ENCODE results near the gene ALDH7A1. TPM values are rescaled to one million over a fixed set of nuclear protein-coding genes. Genes with fewer than 3 reads are reported as not detected.
A peak's percentile ranks its signal among the peaks of the same experiment; 100 is the strongest.
"Not testable (repeated sequence)": the region's sequence is repeated elsewhere in the genome, so short reads cannot be mapped to it uniquely, and the experiment has no call there.

The ALDH7A1 gene
- total and polyA plus RNA-seq, 7 experiments from 2014 or later, result 0.51 to 9.9 (median 3.0) TPM

DNA sequence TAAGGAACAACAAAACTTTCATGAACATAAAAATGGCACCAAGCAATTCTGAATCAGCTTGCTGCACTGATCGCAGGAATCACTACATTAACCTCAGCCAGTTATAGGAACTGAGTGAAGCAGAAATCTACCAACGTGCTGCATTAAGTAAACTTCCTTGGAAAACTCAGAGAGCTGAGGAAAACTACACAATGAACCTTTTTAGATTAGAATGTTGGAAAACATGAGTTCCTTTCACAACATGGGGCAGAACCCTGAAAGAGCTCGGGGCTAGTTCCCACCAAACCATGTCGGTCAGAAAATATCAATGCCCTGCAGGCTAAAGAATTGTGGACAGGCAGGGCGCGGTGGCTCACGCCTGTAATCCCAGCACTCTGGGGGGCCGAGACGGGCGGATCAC lies 19.4 kb downstream of the ALDH7A1 start:
- Histone ChIP-seq H3K4me1 (ENCODE audit: control insufficient read depth in 2 of 2, insufficient read depth in 2 of 2, low read length in 2 of 2) (no peaks in the 10 kb centered on the region), H3K36me3 (ENCODE audit: control insufficient read depth in 2 of 3, insufficient read depth in 3 of 3, low read length in 3 of 3) (no peaks in the 10 kb centered on the region), H3K27ac (ENCODE audit: low read depth, low read length) (no peak overlapping the region), H3K27me3 (ENCODE audit: control insufficient read depth in 2 of 2, insufficient read depth in 2 of 2, low read length in 2 of 2) (no peaks in the 10 kb centered on the region), H3K9me3 (ENCODE audit: control insufficient read depth in 2 of 3, low read length in 3 of 3) (no peaks in the 10 kb centered on the region), H3K4me3 (ENCODE audit: low read length) (no peak overlapping the region)
- Mint-ChIP-seq H3K4me1 (no peaks in the 10 kb centered on the region), H3K27ac (no peak overlapping the region), H3K9me3 (no peaks in the 10 kb centered on the region), H3K36me3 (peaks cover 0 to 4% (median 0%) of the 10 kb centered on the region in 5 donors), H3K27me3 (no peaks in the 10 kb centered on the region), H3K4me3 (no peak overlapping the region)
- ATAC-seq (no peak), DNase-seq (no peak)
- intact Hi-C loops (cut with micrococcal nuclease), result no loop called here
- ChIA-PET POLR2A (no interaction called here), CTCF (no interaction called here)

DNA sequence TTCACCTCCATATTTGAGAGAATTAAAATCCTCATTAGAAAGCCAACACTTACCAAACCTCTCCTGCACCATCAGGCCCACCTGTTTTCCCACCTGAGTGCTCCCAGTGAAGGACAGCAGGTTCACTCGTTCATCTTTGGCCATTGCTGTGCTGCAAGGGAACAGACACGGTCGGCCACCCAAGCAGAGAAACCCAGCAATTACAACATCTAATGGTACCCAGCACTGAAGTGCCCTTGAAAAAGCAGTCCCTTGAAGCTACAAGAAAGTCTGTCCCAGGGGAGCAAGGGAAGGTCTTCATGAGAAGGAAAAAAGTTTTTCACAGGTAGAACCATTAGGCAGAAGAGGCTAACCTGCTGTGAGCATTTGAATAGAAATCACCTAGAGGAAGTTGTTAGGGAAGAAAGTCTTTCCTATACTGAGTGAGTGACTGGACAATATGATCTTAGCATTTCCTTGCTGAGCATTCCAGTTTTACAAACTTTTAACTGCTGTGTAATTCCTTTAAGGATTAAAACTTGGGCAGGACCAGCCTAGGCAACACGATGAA lies 26.7 kb downstream of the ALDH7A1 start:
- H3K27ac ChIP-seq (ENCODE audit: low read depth, low read length), result no peak overlapping the region
- no peaks in the 10 kb centered on the region for H3K36me3 ChIP-seq (ENCODE audit: control insufficient read depth in 2 of 3, insufficient read depth in 3 of 3, low read length in 3 of 3)
- CTCF ChIA-PET, result no interaction called here
- no peaks in the 10 kb centered on the region for H3K27me3 ChIP-seq (ENCODE audit: control insufficient read depth in 2 of 2, insufficient read depth in 2 of 2, low read length in 2 of 2)
- H3K9me3 ChIP-seq (ENCODE audit: control insufficient read depth in 2 of 3, low read length in 3 of 3), result no peaks in the 10 kb centered on the region
- H3K4me1 ChIP-seq (ENCODE audit: control insufficient read depth in 2 of 2, insufficient read depth in 2 of 2, low read length in 2 of 2), result no peaks in the 10 kb centered on the region
- Mint-ChIP-seq H3K36me3 (peaks cover 0 to 9% (median 0%) of the 10 kb centered on the region in 5 donors), H3K27ac (no peak overlapping the region), H3K4me3 (no peak overlapping the region), H3K27me3 (no peaks in the 10 kb centered on the region), H3K9me3 (no peaks in the 10 kb centered on the region), H3K4me1 (peaks cover 0 to 2% (median 0%) of the 10 kb centered on the region in 7 donors)
- ATAC-seq (no peak), DNase-seq (no peak)
- POLR2A ChIA-PET, result no interaction called here
- no peak overlapping the region for H3K4me3 ChIP-seq (ENCODE audit: low read length)
- intact Hi-C loops (cut with micrococcal nuclease), result no loop called here

DNA sequence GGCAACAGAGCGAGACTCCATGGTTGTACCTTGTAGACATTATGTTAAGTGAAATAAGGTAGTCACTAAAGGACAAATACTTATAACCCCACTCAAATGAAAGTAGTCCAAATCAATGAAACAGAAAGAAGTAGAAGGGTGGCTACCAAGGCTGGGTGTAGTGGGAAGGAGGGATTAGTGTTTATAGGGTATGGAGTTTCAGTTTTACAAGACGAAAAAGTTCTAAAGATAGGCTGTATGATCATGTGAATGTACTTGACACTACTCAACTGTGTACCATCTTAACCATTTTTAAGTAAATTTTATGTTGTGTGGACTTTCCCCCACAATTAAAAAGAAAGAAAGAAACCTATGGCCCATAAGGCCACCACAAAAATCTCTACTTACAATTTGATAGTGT lies 32.2 kb downstream of the ALDH7A1 start:
- Mint-ChIP-seq H3K36me3 (no peaks in the 10 kb centered on the region), H3K4me1 (peaks cover 0 to 2% (median 0%) of the 10 kb centered on the region in 7 donors), H3K27ac (no peak overlapping the region), H3K27me3 (no peaks in the 10 kb centered on the region), H3K4me3 (no peak overlapping the region), H3K9me3 (no peaks in the 10 kb centered on the region)
- CTCF ChIA-PET, result no interaction called here
- ATAC-seq (no peak), DNase-seq (no peak)
- no peaks in the 10 kb centered on the region for H3K27me3 ChIP-seq (ENCODE audit: control insufficient read depth in 2 of 2, insufficient read depth in 2 of 2, low read length in 2 of 2)
- no peaks in the 10 kb centered on the region for H3K9me3 ChIP-seq (ENCODE audit: control insufficient read depth in 2 of 3, low read length in 3 of 3)
- intact Hi-C loops (cut with micrococcal nuclease), result no loop called here
- no peaks in the 10 kb centered on the region for H3K4me1 ChIP-seq (ENCODE audit: control insufficient read depth in 2 of 2, insufficient read depth in 2 of 2, low read length in 2 of 2)
- no peak overlapping the region for H3K4me3 ChIP-seq (ENCODE audit: low read length)
- H3K27ac ChIP-seq (ENCODE audit: low read depth, low read length), result no peak overlapping the region
- no peaks in the 10 kb centered on the region for H3K36me3 ChIP-seq (ENCODE audit: control insufficient read depth in 2 of 3, insufficient read depth in 3 of 3, low read length in 3 of 3)
- POLR2A ChIA-PET, result no interaction called here

DNA sequence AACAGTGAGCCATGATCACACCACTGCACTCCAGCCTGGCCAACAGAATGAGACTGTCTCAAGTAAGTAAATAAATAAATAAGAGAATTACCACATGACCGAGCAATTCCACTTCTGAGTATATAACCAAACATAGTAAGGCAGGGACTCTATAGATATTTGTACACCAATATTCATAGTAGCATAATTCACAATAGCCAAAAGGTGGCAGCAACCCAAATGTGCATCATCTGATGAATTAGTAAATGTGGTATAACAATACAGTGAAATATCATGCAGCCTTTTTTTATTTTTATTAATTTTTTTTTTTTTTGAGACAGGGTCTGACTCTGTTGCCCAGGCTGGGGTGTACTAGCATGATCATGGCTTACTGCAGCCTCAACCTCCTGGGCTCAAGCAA lies 33.1 kb downstream of the ALDH7A1 start:
- ChIA-PET CTCF (interaction anchor here (0.6 kb wide), 1 partner anchor 18 kb away, joined by 3 read pairs; no protein-coding TSS in a partner anchor), POLR2A (no interaction called here)
- Histone ChIP-seq H3K4me3 (ENCODE audit: low read length) (no peak overlapping the region), H3K27me3 (ENCODE audit: control insufficient read depth in 2 of 2, insufficient read depth in 2 of 2, low read length in 2 of 2) (no peaks in the 10 kb centered on the region), H3K36me3 (ENCODE audit: control insufficient read depth in 2 of 3, insufficient read depth in 3 of 3, low read length in 3 of 3) (no peaks in the 10 kb centered on the region), H3K9me3 (ENCODE audit: control insufficient read depth in 2 of 3, low read length in 3 of 3) (no peaks in the 10 kb centered on the region), H3K4me1 (ENCODE audit: control insufficient read depth in 2 of 2, insufficient read depth in 2 of 2, low read length in 2 of 2) (no peaks in the 10 kb centered on the region), H3K27ac (ENCODE audit: low read depth, low read length) (no peak overlapping the region)
- no peak overlapping the region for H3K27ac Mint-ChIP-seq
- H3K4me3 Mint-ChIP-seq, result no peak overlapping the region
- intact Hi-C loops (cut with micrococcal nuclease), result no loop called here
- DNase-seq (no peak), ATAC-seq (no peak)
- H3K36me3 Mint-ChIP-seq, result no peaks in the 10 kb centered on the region
- no peaks in the 10 kb centered on the region for H3K27me3 Mint-ChIP-seq
- no peaks in the 10 kb centered on the region for H3K9me3 Mint-ChIP-seq
- H3K4me1 Mint-ChIP-seq, result peaks cover 0 to 2% (median 0%) of the 10 kb centered on the region in 7 donors

DNA sequence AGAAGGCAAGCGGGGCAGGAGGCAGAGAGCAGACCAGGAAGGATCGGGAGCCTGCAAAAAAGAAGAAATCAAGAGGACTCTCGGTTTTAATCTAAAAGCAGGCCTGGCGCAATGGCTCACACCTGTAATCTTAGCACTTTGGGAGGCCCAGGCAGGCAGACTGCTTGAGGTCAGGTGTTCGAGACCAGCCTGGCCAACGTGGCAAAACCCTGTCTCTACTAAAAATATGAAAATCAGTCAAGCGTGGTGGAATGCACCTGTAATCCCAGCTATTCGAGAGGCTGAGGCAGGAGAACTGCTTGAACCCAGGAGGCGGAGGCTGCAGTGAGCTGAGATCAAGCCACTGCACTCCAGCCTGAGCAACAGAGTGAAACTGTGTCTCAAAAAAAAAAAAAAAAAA lies 39.9 kb downstream of the ALDH7A1 start:
- H3K9me3 ChIP-seq (ENCODE audit: control insufficient read depth in 2 of 3, low read length in 3 of 3); H3K36me3 ChIP-seq (ENCODE audit: control insufficient read depth in 2 of 3, insufficient read depth in 3 of 3, low read length in 3 of 3); H3K4me1 ChIP-seq (ENCODE audit: control insufficient read depth in 2 of 2, insufficient read depth in 2 of 2, low read length in 2 of 2); H3K4me1 Mint-ChIP-seq; H3K4me3 Mint-ChIP-seq; H3K27me3 ChIP-seq (ENCODE audit: control insufficient read depth in 2 of 2, insufficient read depth in 2 of 2, low read length in 2 of 2); H3K9me3 Mint-ChIP-seq; POLR2A ChIA-PET; H3K27me3 Mint-ChIP-seq; DNase-seq; H3K27ac ChIP-seq (ENCODE audit: low read depth, low read length); H3K36me3 Mint-ChIP-seq; H3K4me3 ChIP-seq (ENCODE audit: low read length); ATAC-seq; intact Hi-C loops (cut with micrococcal nuclease); CTCF ChIA-PET: not testable (repeated sequence)
- H3K27ac Mint-ChIP-seq, result peak overlapping the region in 1 of 9 donors; percentile 32

DNA sequence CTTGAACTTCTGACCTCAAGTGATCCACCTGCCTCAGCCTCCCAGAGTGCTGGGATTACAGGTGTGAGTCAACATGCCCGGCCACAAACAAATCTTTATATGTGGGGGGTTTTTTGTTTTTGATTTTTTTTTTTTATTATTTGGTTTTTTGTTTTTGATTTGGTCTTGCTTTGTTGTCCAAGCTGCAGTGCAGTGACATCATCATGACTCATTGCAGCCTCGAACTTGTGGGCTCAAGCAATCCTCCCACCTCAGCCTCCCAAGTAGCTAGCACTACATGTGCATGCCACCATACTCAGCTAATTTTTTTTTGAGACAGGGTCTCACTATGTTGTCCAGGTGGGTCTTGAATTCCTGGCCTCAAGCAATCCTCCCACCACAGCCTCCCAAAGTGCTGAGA lies 42.4 kb downstream of the ALDH7A1 start:
- no peak overlapping the region for H3K27ac ChIP-seq (ENCODE audit: low read depth, low read length)
- CTCF ChIA-PET, result no interaction called here
- Mint-ChIP-seq H3K9me3 (no peaks in the 10 kb centered on the region), H3K4me3 (no peak overlapping the region), H3K27ac (no peak overlapping the region), H3K4me1 (no peaks in the 10 kb centered on the region), H3K36me3 (peaks cover 0 to 8% (median 3%) of the 10 kb centered on the region in 5 donors), H3K27me3 (no peaks in the 10 kb centered on the region)
- H3K36me3 ChIP-seq (ENCODE audit: control insufficient read depth in 2 of 3, insufficient read depth in 3 of 3, low read length in 3 of 3), result no peaks in the 10 kb centered on the region
- POLR2A ChIA-PET, result no interaction called here
- H3K4me3 ChIP-seq (ENCODE audit: low read length), result no peak overlapping the region
- ATAC-seq (no peak), DNase-seq (no peak)
- no peaks in the 10 kb centered on the region for H3K4me1 ChIP-seq (ENCODE audit: control insufficient read depth in 2 of 2, insufficient read depth in 2 of 2, low read length in 2 of 2)
- no peaks in the 10 kb centered on the region for H3K27me3 ChIP-seq (ENCODE audit: control insufficient read depth in 2 of 2, insufficient read depth in 2 of 2, low read length in 2 of 2)
- H3K9me3 ChIP-seq (ENCODE audit: control insufficient read depth in 2 of 3, low read length in 3 of 3), result no peaks in the 10 kb centered on the region
- intact Hi-C loops (cut with micrococcal nuclease), result no loop called here

DNA sequence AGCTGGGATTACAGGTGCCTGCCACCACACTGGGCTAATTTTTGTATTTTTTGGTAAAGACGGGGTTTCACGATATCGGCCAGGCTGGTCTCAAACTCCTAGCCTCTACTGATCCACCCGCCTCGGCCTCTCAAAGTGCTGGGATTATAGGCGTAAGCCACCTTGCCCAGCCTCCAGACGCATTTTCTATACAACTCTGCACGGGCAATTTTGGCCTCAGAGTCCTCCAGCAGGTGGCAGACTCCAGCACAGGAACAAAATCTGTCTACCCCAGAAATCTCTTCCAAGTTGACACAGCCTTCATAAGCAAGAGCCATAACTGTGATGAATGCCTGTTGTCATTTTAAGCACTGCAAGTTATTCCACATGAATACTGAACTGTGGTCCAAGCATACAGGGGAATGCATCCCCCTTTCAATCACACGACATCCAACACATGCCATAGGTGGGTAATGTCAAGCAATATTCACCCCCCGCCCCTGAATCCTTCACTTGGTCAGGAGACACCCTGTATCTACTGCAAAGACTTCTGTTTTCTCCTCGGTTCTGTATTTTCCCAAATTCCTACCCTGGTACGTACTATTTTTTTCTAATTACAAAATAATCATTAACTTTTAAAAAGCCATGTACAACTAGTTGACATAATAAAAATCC lies 50.8 kb downstream of the ALDH7A1 start:
- peak; percentile 48 for ATAC-seq
- POLR2A ChIA-PET, result no interaction called here

More for the DNA sequence above, 50.8 kb downstream of the ALDH7A1 start:
- H3K27ac Mint-ChIP-seq, result peak overlapping the region in 1 of 9 donors; percentile 12
- CTCF ChIA-PET, result interaction anchor here (0.7 to 6.0 kb wide), 6 partner anchors 17 to 206 kb away, joined by 3 to 48 read pairs (median 4); no protein-coding TSS in a partner anchor
- H3K27me3 Mint-ChIP-seq, result peaks cover 0 to 6% (median 0%) of the 10 kb centered on the region in 5 donors
- no peaks in the 10 kb centered on the region for H3K4me1 Mint-ChIP-seq
- no peak overlapping the region for H3K4me3 ChIP-seq (ENCODE audit: low read length)
- intact Hi-C loops (cut with micrococcal nuclease), result loop anchor here (1.0 to 10.0 kb wide), 5 partner anchors 57 to 949 kb away; no protein-coding TSS in a partner anchor
- H3K27me3 ChIP-seq (ENCODE audit: control insufficient read depth in 2 of 2, insufficient read depth in 2 of 2, low read length in 2 of 2), result no peaks in the 10 kb centered on the region
- H3K9me3 ChIP-seq (ENCODE audit: control insufficient read depth in 2 of 3, low read length in 3 of 3), result no peaks in the 10 kb centered on the region
- H3K36me3 ChIP-seq (ENCODE audit: control insufficient read depth in 2 of 3, insufficient read depth in 3 of 3, low read length in 3 of 3), result no peaks in the 10 kb centered on the region
- H3K4me1 ChIP-seq (ENCODE audit: control insufficient read depth in 2 of 2, insufficient read depth in 2 of 2, low read length in 2 of 2), result no peaks in the 10 kb centered on the region
- H3K36me3 Mint-ChIP-seq, result peaks cover 0 to 3% (median 0%) of the 10 kb centered on the region in 5 donors
- no peak overlapping the region for H3K4me3 Mint-ChIP-seq
- DNase-seq, result peak in 5 of 9 donors; percentile 14 to 30 (median 28)
- H3K27ac ChIP-seq (ENCODE audit: low read depth, low read length), result no peak overlapping the region
- H3K9me3 Mint-ChIP-seq, result peaks cover 0 to 2% (median 0%) of the 10 kb centered on the region in 11 donors

Data from naive thymus-derived CD4-positive, alpha-beta T cell (primary cell).